Esophagus muscularis mucosa (tissue), 4 donors: ENCODE data around the gene RGPD6. TPM values are rescaled to one million over a fixed set of nuclear protein-coding genes. Genes with fewer than 3 reads are reported as not detected.
"Not testable (repeated sequence)": the region's sequence is repeated elsewhere in the genome, so short reads cannot be mapped to it uniquely, and the experiment has no call there.

Source experiments
- DNase-seq: peaks from one replicate; pipeline ENCODE4 v3.0.0-alpha.2; 2017; ENCODE audit errors: extremely low spot score
- H3K27ac ChIP-seq, 4 donors: fragments of 200-600 bp; sonication (generic); replicated peaks in 1 of 4; 1 replicate in 3 of 4; 2 replicates in 1 of 4; pipeline ENCODE4 v1.5.1; 2016 to 2019; ENCODE audit warnings: mild to moderate bottlenecking in 1 of 4
- H3K27me3 ChIP-seq, 4 donors: fragments of 200-600 bp; sonication (generic); one replicate each; pipeline versions ENCODE4 v1.5.1 to v1.6.0; 2016 to 2019
- H3K36me3 ChIP-seq, 4 donors: fragments of 200-600 bp; sonication (generic); one replicate each; pipeline ENCODE4 v1.5.1; 2016 to 2019
- H3K4me1 ChIP-seq, 4 donors: fragments of 200-600 bp; sonication (generic); one replicate each; pipeline ENCODE4 v1.5.1; 2016 to 2019
- H3K4me3 ChIP-seq, 4 donors: fragments of 200-600 bp; sonication (generic); 1 replicate in 2 of 4; 2 replicates in 2 of 4; pipeline ENCODE4 v1.5.1; 2016 to 2019; ENCODE audit warnings: mild to moderate bottlenecking in 4 of 4, moderate library complexity in 1 of 4
- H3K9me3 ChIP-seq, 4 donors: fragments of 200-600 bp; sonication (generic); 1 replicate in 3 of 4; 2 replicates in 1 of 4; pipeline ENCODE4 v1.5.1; 2016 to 2019
- WGBS: methylation state at CpG from one replicate; pipeline ENCODE4 v1.1.5; 2018; 5-methylcytosine and 5-hydroxymethylcytosine counted together
- intact Hi-C: fragments of 100-400 bp; cut with DNase I; formaldehyde crosslinking; loops from one replicate; pipeline ENCODE4 v1.15.1; 2023
- total RNA-seq, 4 donors: library from RNA; depleted of rRNA; stranded (reverse); fragments of >200 nt; gene quantifications; one replicate each; pipeline versions ENCODE4 v1.1.0 to v1.2.1, GENCODE V29; 2016

Gene RGPD6
- total RNA-seq, 4 donors from 2014 or later, result 27.3 to 51.5 (median 37.1) TPM

DNA sequence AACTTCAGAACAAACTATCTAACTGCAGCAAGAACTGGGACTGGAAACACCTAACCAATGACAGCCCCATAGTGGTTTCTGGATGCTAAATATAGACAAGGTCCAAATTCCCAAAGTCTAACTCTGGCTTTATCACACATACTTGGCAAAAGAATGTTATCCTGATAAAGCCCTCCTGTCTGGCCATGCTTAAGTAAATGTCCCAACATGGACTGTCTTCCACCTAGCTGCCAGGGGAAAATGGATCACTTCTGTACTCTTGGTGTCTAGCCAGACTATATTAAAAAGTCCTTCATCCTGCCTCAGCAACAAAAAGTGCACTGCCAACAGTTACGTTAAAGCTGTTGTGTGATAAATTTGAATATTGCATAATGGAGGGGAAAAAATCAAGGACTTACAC lies 11.5 kb upstream of the RGPD6 start:
- H3K27ac ChIP-seq, H3K4me3 ChIP-seq, H3K4me1 ChIP-seq, DNase-seq, H3K36me3 ChIP-seq, intact Hi-C loops, H3K27me3 ChIP-seq, H3K9me3 ChIP-seq: not testable (repeated sequence)
- no CpG with 5 or more reads among the region's 1 CpG for WGBS

DNA sequence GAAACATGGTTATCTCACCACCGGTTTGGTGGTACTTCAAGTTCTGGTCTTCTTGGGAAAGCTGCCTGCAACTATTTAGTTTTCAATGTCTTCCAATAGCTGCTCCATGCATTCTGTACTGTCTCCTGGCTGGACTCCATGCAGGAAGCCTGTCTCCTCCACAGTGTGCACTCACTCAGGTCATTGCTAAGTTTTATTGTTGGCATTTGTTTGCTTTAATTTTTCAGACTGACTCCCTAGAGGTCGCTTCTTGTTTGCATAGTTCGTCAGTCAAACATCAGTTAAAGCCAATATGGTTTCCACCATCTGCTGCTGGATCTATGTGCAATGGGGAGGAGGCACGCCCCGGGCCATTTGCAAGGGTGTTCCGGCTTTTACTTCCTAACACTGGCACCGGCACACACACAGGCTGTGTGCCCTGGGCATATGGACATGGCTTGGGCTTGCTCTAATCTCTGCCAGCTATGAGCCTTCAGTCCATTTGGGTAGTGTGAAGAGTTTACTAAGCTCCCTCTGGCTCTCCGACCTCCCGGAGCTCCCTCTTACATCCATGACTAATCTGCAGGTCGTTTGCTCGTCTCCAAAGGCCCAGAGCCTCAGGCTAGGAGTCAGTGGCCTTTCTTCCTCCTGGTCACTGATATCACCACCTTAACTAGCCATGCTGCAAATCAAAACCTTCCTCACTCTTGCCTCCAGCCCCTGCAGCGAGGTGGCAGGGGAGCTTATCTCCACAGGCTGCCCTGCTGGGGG lies 2.4 kb upstream of the RGPD6 start:
- H3K4me1 ChIP-seq, H3K27ac ChIP-seq, DNase-seq, H3K4me3 ChIP-seq, H3K36me3 ChIP-seq, H3K27me3 ChIP-seq, intact Hi-C loops, H3K9me3 ChIP-seq: not testable (repeated sequence)
- WGBS, result no CpG with 5 or more reads among the region's 12 CpGs

DNA sequence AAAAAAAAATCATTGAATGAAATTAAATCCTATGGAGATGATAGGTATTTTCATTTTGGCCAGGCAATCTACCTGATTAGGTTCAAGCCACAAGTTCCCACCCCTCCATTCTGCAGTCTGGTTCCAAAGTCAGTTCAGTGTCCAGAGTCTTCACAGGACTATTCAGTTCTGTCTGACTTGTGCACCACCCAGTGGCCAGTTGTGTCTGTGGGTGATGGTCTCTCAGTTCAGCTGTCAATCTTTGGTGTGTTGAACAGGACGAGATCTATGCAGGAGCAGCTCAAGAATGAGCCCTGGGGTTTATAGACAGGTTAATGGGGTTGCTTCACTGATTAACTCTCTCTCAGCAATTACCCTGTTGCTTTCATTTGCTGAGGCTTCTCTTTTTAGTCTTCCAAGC lies 1.4 kb upstream of the RGPD6 start:
- H3K27me3 ChIP-seq, DNase-seq, intact Hi-C loops, H3K9me3 ChIP-seq, H3K36me3 ChIP-seq, H3K27ac ChIP-seq, H3K4me1 ChIP-seq, H3K4me3 ChIP-seq: not testable (repeated sequence)
- no CpG with 5 or more reads among the region's 1 CpG for WGBS

DNA sequence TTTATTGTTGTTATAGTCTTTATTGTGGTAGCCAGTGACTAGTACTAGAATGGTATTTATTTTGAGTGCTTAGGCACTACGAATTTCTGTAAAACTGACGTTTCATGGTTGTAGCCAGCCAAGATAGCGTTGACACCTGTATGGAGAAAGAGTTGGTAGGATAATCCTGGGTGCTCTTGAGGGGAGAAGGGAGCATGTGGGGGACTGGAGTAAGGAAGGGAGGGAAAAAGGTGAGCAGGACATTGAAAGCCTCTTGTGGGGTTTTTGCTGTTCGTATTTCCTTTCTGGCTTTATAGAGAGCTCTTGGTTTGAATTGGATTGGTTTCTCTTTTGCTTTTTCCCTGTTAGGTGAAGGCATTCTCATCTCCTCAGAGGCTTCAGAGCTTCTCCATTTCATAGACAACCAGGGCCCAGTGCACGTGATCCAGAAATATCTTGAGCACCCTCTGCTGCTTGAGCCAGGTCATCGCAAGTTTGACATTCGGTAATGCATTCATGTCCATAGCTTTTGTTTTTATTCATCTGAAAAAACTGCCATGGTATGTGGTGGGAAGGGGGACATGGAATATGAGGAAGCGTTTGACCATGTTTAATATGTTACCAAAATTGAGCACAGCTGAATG lies 77.2 kb downstream of the RGPD6 start:
- H3K4me1 ChIP-seq, H3K9me3 ChIP-seq, H3K27me3 ChIP-seq, DNase-seq, H3K4me3 ChIP-seq, H3K36me3 ChIP-seq, H3K27ac ChIP-seq, intact Hi-C loops: not testable (repeated sequence)
- WGBS, result no CpG with 5 or more reads among the region's 8 CpGs

DNA sequence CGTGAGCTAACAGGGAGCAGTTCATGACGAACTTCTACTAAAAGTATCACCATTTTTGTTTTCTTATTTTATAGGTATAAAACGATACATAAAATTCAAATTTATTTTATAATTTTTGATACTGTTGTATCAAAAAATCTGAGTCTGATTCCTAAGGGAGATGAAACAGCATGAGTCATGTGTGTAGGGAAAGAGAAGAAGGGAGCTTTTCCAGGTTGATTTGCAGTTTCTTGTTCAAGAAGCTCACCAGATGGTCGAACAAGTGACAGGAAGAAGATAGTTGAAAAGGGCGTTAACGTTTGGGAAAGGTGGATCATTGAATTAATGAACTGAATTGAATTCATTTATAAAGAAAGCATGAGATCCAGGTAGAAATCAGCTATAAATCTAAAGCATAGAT lies 81.0 kb downstream of the RGPD6 start:
- H3K27ac ChIP-seq, intact Hi-C loops, H3K27me3 ChIP-seq, H3K36me3 ChIP-seq, DNase-seq, H3K4me3 ChIP-seq, H3K4me1 ChIP-seq, H3K9me3 ChIP-seq: not testable (repeated sequence)
- no CpG with 5 or more reads among the region's 6 CpGs for WGBS

DNA sequence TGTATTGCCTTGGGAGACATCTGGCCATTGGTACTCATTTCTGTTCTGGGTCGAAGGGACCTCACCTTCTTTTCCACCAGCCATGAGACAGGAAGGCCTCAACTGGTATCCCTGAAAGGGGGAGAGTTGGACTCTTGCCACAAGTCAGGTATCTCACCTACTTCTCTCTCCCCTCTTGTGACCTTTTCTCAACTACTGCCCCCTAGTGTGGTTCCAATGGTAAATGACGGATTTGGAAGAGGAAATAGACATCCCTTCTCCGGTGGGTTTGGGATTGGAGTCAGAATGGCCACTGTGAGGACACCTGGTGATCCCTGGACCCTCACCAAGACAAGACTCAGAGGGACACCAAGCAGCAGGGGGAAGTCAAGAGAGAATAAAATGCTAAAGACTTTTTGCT lies 82.5 kb downstream of the RGPD6 start:
- H3K4me3 ChIP-seq, H3K27me3 ChIP-seq, H3K4me1 ChIP-seq, H3K9me3 ChIP-seq, H3K27ac ChIP-seq, H3K36me3 ChIP-seq, DNase-seq, intact Hi-C loops: not testable (repeated sequence)
- no CpG with 5 or more reads among the region's 3 CpGs for WGBS

DNA sequence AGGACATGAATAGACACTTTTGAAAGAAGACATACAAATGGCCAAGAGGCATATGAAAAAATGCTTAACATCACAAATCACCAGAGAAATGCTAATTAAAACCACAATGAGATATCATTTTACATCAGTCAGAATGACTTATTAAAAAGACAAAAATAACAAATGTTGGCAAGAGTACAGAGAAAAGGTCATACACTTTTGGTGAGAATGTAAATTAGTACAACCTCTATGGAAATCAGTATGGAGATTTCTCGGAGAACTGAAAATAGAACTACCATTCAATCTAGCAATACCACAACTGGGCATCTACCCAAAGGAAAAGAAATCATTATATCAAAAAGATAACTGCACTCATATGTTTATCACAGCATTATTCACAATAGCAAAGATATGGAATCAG lies 88.0 kb downstream of the RGPD6 start:
- H3K27me3 ChIP-seq, H3K36me3 ChIP-seq, intact Hi-C loops, H3K27ac ChIP-seq, H3K4me1 ChIP-seq, H3K4me3 ChIP-seq, H3K9me3 ChIP-seq, DNase-seq: not testable (repeated sequence)
- WGBS, result no CpG with 5 or more reads among the region's 1 CpG

DNA sequence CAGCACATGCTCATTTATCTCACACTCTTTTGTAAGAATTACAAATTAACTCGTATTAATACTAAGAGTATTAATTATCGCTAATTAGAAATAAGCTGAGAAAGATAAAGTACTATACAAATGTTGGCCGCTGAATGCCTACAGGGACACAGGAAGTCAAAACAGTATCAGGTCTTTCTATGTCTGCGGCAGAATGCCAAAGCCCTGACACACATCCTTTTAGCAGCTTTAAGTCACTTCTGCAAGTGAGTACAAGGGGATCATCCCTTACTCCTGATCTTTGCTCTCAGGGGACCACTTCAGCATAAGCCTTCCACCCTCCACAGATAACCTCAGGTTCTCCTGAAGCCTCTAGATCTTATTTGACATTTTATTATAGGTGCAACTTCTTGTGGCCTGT lies 94.3 kb downstream of the RGPD6 start:
- H3K27me3 ChIP-seq, H3K27ac ChIP-seq, H3K9me3 ChIP-seq, H3K4me1 ChIP-seq, H3K4me3 ChIP-seq, intact Hi-C loops, H3K36me3 ChIP-seq, DNase-seq: not testable (repeated sequence)
- no CpG with 5 or more reads among the region's 4 CpGs for whole genome bisulfite sequencing

DNA sequence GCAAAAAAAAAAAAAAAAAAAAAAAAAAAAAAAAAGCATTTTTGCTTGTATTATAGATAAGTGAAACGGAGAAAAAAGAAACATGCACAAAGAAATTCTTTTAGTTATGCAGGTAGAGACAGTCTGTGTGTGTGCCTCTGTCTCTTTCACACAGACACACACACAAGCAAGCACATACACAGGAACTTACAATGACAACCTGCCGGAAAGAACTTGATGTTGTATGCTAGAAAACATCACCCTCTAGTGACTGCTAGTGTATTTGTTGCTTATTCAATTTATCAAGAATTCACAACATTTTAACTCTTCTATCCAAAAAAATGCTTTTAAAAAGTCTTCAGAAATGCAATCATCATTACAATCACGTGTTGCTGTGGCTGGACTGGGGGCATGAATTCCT lies 95.8 kb downstream of the RGPD6 start:
- H3K4me1 ChIP-seq, H3K4me3 ChIP-seq, H3K27ac ChIP-seq, DNase-seq, intact Hi-C loops, H3K36me3 ChIP-seq, H3K9me3 ChIP-seq, H3K27me3 ChIP-seq: not testable (repeated sequence)
- no CpG with 5 or more reads among the region's 3 CpGs for WGBS

DNA sequence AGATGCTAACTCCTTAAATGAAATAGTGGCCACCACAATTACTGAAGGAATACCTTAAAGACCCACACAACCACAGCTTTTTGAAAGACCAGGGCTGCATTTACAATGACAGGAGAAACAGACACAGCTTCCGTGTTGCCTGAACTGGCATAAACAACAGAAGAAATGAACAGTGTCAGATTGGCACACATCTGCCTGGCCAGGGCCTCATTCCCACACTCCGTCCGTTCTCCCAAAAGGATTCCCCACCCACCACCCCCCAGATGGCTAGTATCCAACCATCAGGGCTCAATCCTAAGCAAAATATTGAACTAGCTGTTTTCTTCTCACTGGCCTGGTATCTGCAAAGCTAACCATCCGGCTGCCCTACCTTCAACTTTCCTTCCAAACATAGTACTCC lies 96.9 kb downstream of the RGPD6 start:
- H3K36me3 ChIP-seq, H3K4me1 ChIP-seq, H3K27me3 ChIP-seq, intact Hi-C loops, DNase-seq, H3K9me3 ChIP-seq, H3K27ac ChIP-seq, H3K4me3 ChIP-seq: not testable (repeated sequence)
- WGBS, result no CpG with 5 or more reads among the region's 4 CpGs

DNA sequence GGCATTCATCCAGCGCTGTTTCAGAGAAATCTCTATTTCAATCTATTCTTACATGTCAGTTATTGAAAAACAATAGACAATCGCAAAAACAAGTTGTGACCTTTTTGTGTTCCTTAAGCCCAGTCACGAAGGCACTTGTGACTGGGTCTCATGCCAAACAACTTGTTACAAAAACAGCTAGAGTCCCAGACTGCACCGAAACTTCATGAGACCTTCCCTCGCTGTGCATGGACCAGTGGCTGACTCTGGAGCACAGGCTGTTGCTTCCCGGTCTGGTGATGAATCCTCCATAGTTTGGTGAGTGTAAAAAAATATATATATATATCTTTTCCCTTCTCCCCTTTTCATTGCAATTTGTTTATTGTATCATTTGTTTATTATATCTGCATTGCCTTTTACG lies 99.7 kb downstream of the RGPD6 start:
- H3K4me3 ChIP-seq, H3K9me3 ChIP-seq, H3K4me1 ChIP-seq, intact Hi-C loops, H3K27me3 ChIP-seq, H3K36me3 ChIP-seq, H3K27ac ChIP-seq, DNase-seq: not testable (repeated sequence)
- no CpG with 5 or more reads among the region's 7 CpGs for WGBS

DNA sequence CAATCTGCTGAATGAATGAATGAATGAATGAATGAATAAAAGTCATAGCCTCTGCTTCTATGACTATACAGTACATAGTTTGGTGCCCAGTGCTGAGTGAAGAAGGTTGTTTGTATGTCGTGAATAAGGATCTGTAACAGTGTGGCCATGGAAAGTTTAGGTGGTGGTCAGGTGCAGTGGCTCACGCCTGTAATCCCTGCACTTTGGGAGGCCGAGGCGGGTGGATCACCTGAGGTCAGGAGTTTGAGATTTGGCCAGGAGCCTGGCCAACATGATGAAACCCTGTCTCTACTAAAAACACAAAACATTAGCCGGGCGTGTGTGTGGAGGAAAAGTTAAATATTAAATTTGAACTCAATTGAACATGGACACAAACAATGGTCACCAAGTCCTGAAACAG lies 100.1 kb downstream of the RGPD6 start:
- intact Hi-C loops, H3K27ac ChIP-seq, H3K4me3 ChIP-seq, DNase-seq, H3K4me1 ChIP-seq, H3K9me3 ChIP-seq, H3K36me3 ChIP-seq, H3K27me3 ChIP-seq: not testable (repeated sequence)
- no CpG with 5 or more reads among the region's 6 CpGs for WGBS

DNA sequence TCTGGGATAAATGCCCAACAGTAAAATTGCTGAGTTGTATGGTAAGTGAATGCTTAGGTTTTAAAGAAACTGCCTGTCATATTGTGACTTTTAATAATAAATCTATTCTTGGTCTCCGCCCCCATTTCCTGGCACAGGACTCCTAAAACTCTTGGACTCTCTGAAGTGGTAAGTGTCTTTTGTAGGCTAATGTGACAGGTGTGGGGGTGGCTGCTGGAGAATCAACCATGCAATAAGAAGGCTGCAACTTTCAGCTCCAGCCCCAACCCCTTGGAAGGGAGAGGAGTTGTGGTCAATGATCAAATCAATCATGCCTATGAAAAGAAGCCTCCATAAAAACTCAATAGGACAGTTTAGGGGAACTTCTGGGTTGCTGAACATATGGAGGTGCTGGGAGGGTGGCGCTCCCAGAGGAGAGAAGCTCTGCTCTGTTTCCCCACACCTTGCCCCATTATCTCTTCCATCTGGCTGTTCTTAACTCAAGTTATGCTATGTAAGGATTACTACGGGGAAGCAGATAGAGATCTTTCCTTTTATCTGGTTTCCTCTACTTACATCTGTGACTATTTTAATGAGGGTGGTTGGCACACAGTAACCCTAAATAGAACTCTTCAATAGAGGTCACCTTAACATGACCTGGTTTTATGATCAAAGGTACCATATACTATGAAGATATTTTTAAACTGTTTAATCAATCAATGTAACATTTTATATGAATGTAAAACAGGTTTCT lies 101.2 kb downstream of the RGPD6 start:
- H3K27ac ChIP-seq, H3K36me3 ChIP-seq, DNase-seq, intact Hi-C loops, H3K9me3 ChIP-seq, H3K4me3 ChIP-seq, H3K4me1 ChIP-seq, H3K27me3 ChIP-seq: not testable (repeated sequence)
- WGBS, result no CpG with 5 or more reads among the region's 3 CpGs
